C4-2B (cell line): ENCODE results near the gene SPATA13.

Source experiments
- CTCF ChIP-seq: fragments of 450-650 bp; conservative IDR thresholded peaks from 2 replicates; pipeline ENCODE4 v1.5.1; 2017; ENCODE audit warnings: mild to moderate bottlenecking
- ZFX ChIP-seq: fragments of 450-650 bp; IDR thresholded peaks from 2 replicates; pipeline ENCODE4 v1.6.1; 2017

- no peak for TF ChIP-seq CTCF
- no peak for TF ChIP-seq ZFX
Measured at GRCh38 chr13:24166561-24166960, 6.0 kb downstream of the SPATA13 start.
